ENCODE data around the gene ADIPOR1.
A peak's percentile ranks its signal among the peaks of the same experiment; 100 is the strongest.

ADIPOR1 gene

DNA sequence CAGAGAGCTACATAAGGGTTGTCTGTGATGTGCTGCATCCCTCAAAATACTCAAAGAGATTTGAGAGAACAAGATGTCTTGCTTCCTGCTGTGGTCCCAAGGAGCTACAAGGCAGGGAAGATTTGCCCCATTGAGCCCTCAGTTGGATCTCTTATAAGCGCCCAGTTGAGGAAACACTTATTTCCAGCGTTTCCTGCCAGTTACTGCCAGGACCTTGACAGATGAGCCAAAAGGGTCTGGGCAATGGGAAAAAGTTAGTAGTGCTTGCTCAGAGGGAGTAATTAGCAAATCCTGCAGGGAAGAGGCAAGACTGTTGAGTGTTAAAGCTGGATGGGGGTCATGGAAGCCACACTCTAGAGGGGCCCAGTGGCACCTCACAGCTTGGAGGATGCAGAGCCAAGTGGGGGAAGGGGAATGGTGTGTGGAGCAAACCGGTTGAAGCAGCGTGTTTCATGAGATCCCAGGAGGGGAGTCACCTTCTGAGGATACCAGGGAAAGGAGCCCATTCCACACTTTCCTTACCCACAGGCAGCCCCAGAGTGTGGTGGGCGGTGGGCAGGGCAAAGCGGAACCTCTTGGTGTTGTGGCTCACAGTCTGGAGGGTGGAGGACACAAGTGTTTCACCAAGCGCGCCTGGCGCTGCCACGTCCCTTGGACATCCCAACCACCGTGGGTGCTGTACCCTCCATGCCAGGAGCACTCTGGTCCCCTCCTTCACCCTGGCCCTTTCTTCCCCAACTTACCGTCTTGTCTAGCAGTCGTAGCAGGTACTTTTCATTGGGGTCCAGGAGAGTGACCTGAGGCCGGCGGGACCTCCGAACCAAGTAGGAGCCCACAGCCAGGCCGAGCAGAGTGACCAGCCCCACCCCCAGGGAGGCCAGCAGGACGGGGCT, 8.1 kb upstream of the ADIPOR1 start:
- no peaks in the 10 kb centered on the region for H3K27me3 ChIP-seq (replicated peaks)
- DNase-seq = no peak
- TF ChIP-seq, protein P1, sequence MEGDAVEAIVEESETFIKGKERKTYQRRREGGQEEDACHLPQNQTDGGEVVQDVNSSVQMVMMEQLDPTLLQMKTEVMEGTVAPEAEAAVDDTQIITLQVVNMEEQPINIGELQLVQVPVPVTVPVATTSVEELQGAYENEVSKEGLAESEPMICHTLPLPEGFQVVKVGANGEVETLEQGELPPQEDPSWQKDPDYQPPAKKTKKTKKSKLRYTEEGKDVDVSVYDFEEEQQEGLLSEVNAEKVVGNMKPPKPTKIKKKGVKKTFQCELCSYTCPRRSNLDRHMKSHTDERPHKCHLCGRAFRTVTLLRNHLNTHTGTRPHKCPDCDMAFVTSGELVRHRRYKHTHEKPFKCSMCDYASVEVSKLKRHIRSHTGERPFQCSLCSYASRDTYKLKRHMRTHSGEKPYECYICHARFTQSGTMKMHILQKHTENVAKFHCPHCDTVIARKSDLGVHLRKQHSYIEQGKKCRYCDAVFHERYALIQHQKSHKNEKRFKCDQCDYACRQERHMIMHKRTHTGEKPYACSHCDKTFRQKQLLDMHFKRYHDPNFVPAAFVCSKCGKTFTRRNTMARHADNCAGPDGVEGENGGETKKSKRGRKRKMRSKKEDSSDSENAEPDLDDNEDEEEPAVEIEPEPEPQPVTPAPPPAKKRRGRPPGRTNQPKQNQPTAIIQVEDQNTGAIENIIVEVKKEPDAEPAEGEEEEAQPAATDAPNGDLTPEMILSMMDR (IDR thresholded peaks at IDR 0.05; ENCODE audit: low read depth, low read length, missing control alignments) = no peak
- H3K27ac ChIP-seq = peak overlapping the region; percentile 64
- peak overlapping the region; percentile 90 for H3K4me3 ChIP-seq (ENCODE audit: low read depth, low read length)
- peaks cover 8% of the 10 kb centered on the region for H3K36me3 ChIP-seq (replicated peaks)
- in situ Hi-C loops (cut with HindIII; ENCODE audit: low pct_ligation_motif_present, low sequenced_read_pairs) = no loop called here

DNA sequence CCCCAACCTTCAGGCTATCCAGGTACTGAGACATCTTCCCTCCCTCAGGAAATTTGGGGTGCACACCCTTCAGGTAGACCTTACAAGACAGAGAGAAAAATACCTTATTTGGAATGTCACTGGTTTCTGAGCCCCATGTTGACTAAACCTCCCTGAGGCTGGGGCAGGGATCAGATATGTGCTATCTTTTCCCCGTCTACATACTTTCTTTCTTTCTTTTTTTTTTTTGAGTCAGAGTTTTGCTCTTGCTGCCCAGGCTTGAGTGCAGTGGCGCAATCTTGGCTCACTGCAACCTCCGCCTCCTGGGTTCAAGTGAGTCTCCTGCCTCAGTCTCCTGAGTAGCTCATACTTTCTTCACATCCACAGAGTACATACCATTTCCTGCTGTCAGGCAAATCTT, 7.3 kb upstream of the ADIPOR1 start:
- H3K27ac ChIP-seq = no peak overlapping the region
- H3K36me3 ChIP-seq (replicated peaks) = peaks cover 8% of the 10 kb centered on the region
- no peak overlapping the region for H3K4me3 ChIP-seq (ENCODE audit: low read depth, low read length)
- in situ Hi-C loops (cut with HindIII; ENCODE audit: low pct_ligation_motif_present, low sequenced_read_pairs) = no loop called here
- no peaks in the 10 kb centered on the region for H3K27me3 ChIP-seq (replicated peaks)
- DNase-seq = no peak
- TF ChIP-seq, protein P1 (IDR thresholded peaks at IDR 0.05; ENCODE audit: low read depth, low read length, missing control alignments) = no peak

DNA sequence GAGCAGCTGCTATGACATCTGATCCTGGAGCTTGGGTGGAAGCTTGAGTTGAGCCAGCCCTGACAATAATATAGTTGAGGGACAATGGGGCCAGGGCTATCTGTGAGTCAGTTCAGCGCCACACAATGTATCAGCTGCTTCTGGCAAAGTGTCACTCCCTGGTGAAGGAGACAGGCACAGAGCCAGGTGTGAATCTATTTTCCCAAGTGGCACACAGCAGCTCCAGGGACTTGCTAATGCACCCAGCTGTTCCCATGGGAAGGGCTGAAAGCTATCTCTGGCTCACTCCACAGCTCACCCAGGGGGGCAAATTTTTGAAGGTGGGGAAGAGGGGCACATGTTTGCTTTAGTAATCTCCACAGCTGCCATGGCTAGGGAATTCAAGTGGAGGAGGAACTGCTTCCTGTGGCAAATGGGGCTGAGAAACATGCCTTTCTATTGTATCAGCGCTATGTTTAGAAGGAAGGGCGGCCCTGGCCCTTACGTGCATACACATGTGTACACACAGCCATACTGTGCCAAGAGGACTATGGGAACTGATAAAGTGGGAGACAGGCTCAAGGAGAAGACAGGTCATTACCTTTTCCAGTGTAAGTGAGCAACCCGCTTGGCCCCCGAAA, 6.8 kb upstream of the ADIPOR1 start:
- Histone ChIP-seq H3K27ac (peak overlapping the region; percentile 23), H3K4me3 (ENCODE audit: low read depth, low read length) (no peak overlapping the region), H3K27me3 (replicated peaks) (no peaks in the 10 kb centered on the region), H3K36me3 (replicated peaks) (peaks cover 8% of the 10 kb centered on the region)
- in situ Hi-C loops (cut with HindIII; ENCODE audit: low pct_ligation_motif_present, low sequenced_read_pairs) = no loop called here
- TF ChIP-seq, protein P1 (IDR thresholded peaks at IDR 0.05; ENCODE audit: low read depth, low read length, missing control alignments) = no peak
- peak; percentile 59 for DNase-seq

DNA sequence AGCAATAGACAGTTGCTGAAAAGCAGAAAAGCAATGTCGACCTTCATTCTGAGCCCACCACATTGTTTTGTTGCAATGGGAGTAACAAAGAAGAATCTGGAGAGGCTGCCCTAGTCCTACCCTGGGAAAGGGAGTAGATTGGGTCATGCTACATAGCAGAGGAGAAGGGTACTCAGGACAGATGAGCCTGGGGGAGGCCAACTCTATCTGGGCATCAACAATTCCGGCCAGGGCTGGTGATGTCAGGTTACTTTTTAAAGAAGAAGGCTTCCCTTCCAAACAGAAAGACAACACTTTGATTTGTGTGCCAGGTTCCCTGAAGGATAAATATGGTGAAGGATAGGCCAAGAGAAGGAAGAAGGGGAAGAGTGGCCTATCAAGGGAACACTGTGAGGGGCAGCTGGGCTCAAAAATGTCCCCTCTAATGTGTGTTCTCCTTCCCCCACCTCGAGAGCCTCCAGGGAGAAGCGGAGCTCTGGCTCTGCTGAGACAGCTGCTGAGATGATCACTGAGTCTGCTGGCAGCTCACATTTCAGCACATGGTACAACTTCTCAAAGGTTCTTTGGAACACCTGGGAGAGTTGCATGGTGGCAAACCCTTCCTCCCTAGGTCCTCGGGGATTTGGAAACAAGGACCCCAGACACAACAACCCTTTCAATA, 3.2 kb upstream of the ADIPOR1 start:
- no peak overlapping the region for H3K4me3 ChIP-seq (ENCODE audit: low read depth, low read length)
- no peak overlapping the region for H3K27ac ChIP-seq
- no peak for DNase-seq
- peaks cover 11% of the 10 kb centered on the region for H3K36me3 ChIP-seq (replicated peaks)
- in situ Hi-C loops (cut with HindIII; ENCODE audit: low pct_ligation_motif_present, low sequenced_read_pairs) = no loop called here
- no peaks in the 10 kb centered on the region for H3K27me3 ChIP-seq (replicated peaks)
- TF ChIP-seq, protein P1 (IDR thresholded peaks at IDR 0.05; ENCODE audit: low read depth, low read length, missing control alignments) = no peak

DNA sequence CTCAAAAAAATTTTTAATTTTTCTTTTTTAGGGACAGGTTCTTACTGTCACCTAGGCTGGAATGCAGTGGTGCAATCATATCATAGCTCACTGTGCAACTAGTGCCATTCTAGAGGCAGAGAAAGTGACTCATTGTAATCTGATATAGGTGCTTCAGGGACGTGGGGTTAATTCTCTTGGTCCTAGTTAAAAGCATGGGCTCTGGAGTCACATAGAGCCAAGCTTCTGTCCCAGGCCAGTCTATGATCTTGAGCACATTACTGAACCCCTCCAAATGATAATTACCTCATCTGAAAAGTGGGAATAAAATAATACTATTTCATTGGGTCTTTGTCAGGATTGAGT, 1.1 kb upstream of the ADIPOR1 start:
- in situ Hi-C loops (cut with HindIII; ENCODE audit: low pct_ligation_motif_present, low sequenced_read_pairs) = no loop called here
- Histone ChIP-seq H3K4me3 (ENCODE audit: low read depth, low read length) (no peak overlapping the region), H3K27me3 (replicated peaks) (no peaks in the 10 kb centered on the region), H3K36me3 (replicated peaks) (peaks cover 10% of the 10 kb centered on the region), H3K27ac (no peak overlapping the region)
- TF ChIP-seq, protein P1 (IDR thresholded peaks at IDR 0.05; ENCODE audit: low read depth, low read length, missing control alignments) = no peak
- DNase-seq = peak; percentile 49

Measured in brain microvascular endothelial cell (primary cell).